ENCODE measurements around the gene MGAT4C. TPM values are rescaled to one million over a fixed set of nuclear protein-coding genes. Genes with fewer than 3 reads are reported as not detected.

Gene MGAT4C
- total and polyA plus RNA-seq, 2 experiments from 2014 or later, result 0.33 to 0.44 TPM

- no peak overlapping the region for H3K27ac ChIP-seq
- no peak for TF ChIP-seq CTCF (IDR thresholded peaks at IDR 0.05; ENCODE audit: low read depth, low read length)
- DNase-seq (ENCODE audit: low read depth in 1 of 2, low spot score in 1 of 2), result peak in 1 of 2 donors; percentile 35
These were observed 25.6 kb downstream of the MGAT4C start for GRCh38 chr12:86230516-86231146.

GRCh38 chr12:86229772-86230171 lies 26.4 kb downstream of the MGAT4C start:
- H3K27ac ChIP-seq, result no peak overlapping the region
- no peaks in the 10 kb centered on the region for H3K36me3 ChIP-seq
- H3K27me3 ChIP-seq, result no peaks in the 10 kb centered on the region
- no peaks in the 10 kb centered on the region for H3K4me1 ChIP-seq (ENCODE audit: low read depth)
- H3K4me3 ChIP-seq, result no peak overlapping the region
- no peaks in the 10 kb centered on the region for H3K9me3 ChIP-seq (ENCODE audit: low read depth)
- no peak for TF ChIP-seq CTCF (IDR thresholded peaks at IDR 0.05; ENCODE audit: low read depth, low read length)
- DNase-seq (ENCODE audit: low read depth in 1 of 2, low spot score in 1 of 2), result no peak

More at GRCh38 chr12:86230516-86231146, 25.6 kb downstream of the MGAT4C start:
- H3K4me1 ChIP-seq (ENCODE audit: low read depth), result no peaks in the 10 kb centered on the region
- H3K4me3 ChIP-seq, result no peak overlapping the region
- no peaks in the 10 kb centered on the region for H3K27me3 ChIP-seq
- H3K9me3 ChIP-seq (ENCODE audit: low read depth), result no peaks in the 10 kb centered on the region
- no peaks in the 10 kb centered on the region for H3K36me3 ChIP-seq

GRCh38 chr12:86228656-86229055 lies 27.5 kb downstream of the MGAT4C start:
- no peaks in the 10 kb centered on the region for H3K4me1 ChIP-seq (ENCODE audit: low read depth)
- H3K27ac ChIP-seq, result no peak overlapping the region
- H3K36me3 ChIP-seq, result no peaks in the 10 kb centered on the region
- TF ChIP-seq CTCF (IDR thresholded peaks at IDR 0.05; ENCODE audit: low read depth, low read length), result no peak
- H3K9me3 ChIP-seq (ENCODE audit: low read depth), result no peaks in the 10 kb centered on the region
- no peaks in the 10 kb centered on the region for H3K27me3 ChIP-seq
- no peak for DNase-seq (ENCODE audit: low read depth in 1 of 2, low spot score in 1 of 2)
- H3K4me3 ChIP-seq, result no peak overlapping the region

- Histone ChIP-seq H3K4me3 (no peak overlapping the region), H3K36me3 (no peaks in the 10 kb centered on the region), H3K9me3 (ENCODE audit: low read depth) (no peaks in the 10 kb centered on the region), H3K4me1 (ENCODE audit: low read depth) (no peaks in the 10 kb centered on the region), H3K27ac (no peak overlapping the region), H3K27me3 (no peaks in the 10 kb centered on the region)
- TF ChIP-seq CTCF (IDR thresholded peaks at IDR 0.05; ENCODE audit: low read depth, low read length), result no peak
- no peak for DNase-seq (ENCODE audit: low read depth in 1 of 2, low spot score in 1 of 2)
These were observed 29.7 kb downstream of the MGAT4C start for GRCh38 chr12:86226481-86226880.

- TF ChIP-seq CTCF (IDR thresholded peaks at IDR 0.05; ENCODE audit: low read depth, low read length), result no peak
- Histone ChIP-seq H3K36me3 (no peaks in the 10 kb centered on the region), H3K4me1 (ENCODE audit: low read depth) (no peaks in the 10 kb centered on the region), H3K27ac (no peak overlapping the region), H3K9me3 (ENCODE audit: low read depth) (no peaks in the 10 kb centered on the region), H3K4me3 (no peak overlapping the region), H3K27me3 (no peaks in the 10 kb centered on the region)
- peak in 1 of 2 donors; percentile 10 for DNase-seq (ENCODE audit: low read depth in 1 of 2, low spot score in 1 of 2)
These were observed 39.6 kb downstream of the MGAT4C start for GRCh38 chr12:86216591-86216990.
